GM21528 (cell line): ENCODE results near the gene FAIM.
"Not testable (repeated sequence)": the region's sequence is repeated elsewhere in the genome, so short reads cannot be mapped to it uniquely, and the experiment has no call there.

Experiments
- ATAC-seq: cut with Tn5 transposase; IDR thresholded peaks from one replicate; pipeline ENCODE4 v1.9.1; 2021; ENCODE audit warnings: mild to moderate bottlenecking, moderate library complexity; ENCODE audit not compliant: unreplicated experiment, low FRiP score

FAIM gene

GRCh38 chr3:138675393-138675792 is 66.8 kb downstream of the FAIM start:
- ATAC-seq, result no peak

- no peak for ATAC-seq
These were observed 69.5 kb downstream of the FAIM start for GRCh38 chr3:138678086-138678485.

GRCh38 chr3:138678874-138679392 is 70.4 kb downstream of the FAIM start:
- ATAC-seq, result no peak

- ATAC-seq, result not testable (repeated sequence)
These were observed 72.4 kb downstream of the FAIM start for GRCh38 chr3:138680974-138681373.

GRCh38 chr3:138681463-138682220 is 73.1 kb downstream of the FAIM start:
- no peak for ATAC-seq

DNA sequence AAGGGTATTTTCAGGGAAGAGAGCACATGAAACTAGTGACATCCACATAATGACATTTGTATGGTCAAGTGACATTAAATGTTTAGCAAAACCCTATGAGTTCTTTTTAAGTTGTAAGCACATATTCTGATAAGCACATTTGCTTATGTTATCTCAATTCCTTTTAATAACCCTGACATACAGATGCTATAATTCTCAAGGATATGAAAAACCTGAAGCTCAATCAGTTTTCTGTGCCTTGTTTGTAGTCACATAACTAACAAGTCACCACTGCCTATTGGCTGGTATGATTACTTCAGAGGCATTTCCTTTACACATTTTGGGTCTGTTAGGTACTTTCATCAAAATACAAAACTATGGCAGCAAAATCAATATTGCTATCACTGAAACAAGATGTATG is 74.1 kb downstream of the FAIM start:
- ATAC-seq, result no peak
